ENCODE data around the gene CDK6.

CDK6 gene

DNA sequence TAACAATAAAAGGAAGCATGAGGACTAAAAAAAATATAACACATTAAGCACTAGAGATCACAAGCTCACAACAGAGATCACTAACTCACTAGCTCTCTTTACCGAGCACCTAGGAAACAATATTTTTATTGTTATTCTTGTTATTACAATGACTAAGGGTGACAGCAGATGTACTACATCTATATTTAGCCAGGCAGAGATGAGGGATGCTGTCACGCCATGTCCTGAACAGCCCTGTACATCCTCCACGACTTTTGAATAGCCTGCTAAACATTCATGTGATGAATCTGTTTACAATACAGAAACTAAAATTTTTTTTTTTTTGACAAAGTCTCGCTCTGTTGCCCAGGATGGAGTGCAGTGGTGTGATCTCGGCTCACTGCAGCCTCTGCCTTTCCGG lies 268.9 kb downstream of the CDK6 start:
- no peak for DNase-seq

DNA sequence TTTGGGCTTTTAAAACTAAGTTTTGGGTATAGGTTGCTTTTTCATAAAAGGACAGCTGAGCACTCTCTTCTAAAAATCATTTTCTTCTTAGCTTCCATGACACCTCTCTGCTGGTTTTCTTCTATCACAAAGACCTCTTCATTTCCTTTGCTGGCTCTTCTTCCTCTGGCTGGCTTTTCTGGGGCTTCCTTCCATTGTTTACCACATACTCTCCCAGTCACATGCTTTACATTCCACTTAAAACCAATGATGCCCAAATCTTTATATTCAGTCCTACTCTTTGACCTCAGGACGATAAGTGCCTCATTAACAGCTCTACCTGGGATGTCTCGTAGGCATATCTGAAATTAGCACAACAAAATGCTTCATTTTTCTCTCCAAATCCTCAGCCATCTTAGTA lies 273.0 kb downstream of the CDK6 start:
- DNase-seq = no peak

DNA sequence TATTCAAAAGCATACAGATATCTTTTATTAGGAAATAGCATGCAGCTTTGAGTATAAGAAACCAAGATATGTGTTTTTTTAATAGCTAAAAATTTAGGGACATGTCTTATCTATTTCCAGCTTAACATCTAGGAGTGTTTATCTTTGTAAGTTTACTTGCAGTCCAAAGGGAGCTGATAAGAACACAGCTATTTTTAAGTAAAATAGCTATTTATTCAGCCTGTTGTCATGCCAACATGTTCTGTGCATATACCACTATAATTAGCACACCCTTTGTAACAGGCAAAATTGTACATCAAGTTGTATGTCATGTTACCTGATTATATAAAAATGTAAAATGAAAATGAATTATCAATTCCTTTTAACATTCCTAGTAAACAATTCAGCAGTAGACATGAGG lies 275.8 kb downstream of the CDK6 start:
- no peak for DNase-seq

DNA sequence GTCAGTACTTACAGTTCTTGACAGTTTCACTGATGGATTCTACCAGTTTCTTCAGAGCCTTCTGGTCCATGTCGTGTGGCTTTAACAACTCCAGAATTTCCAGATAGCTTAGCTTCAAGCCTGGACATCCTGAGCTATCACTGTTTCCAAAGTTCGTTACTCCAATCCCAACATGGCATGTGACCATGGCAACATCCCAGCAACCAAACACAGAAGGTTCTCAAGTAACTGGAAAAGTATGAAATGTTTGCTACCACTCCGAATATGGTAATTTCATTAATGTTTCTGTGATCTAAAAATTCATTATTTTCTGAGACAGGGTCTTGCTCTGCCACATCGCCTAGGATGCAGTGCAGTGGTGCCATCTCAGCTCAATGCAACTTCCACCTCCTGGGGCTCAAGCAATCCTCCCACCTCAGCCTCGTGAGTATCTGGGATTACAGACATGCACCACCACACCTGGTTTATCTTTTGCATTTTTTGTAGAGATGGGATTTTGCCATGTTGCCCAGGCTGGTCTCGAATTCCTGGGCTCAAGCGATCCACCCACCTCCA lies 278.5 kb downstream of the CDK6 start:
- DNase-seq = no peak

DNA sequence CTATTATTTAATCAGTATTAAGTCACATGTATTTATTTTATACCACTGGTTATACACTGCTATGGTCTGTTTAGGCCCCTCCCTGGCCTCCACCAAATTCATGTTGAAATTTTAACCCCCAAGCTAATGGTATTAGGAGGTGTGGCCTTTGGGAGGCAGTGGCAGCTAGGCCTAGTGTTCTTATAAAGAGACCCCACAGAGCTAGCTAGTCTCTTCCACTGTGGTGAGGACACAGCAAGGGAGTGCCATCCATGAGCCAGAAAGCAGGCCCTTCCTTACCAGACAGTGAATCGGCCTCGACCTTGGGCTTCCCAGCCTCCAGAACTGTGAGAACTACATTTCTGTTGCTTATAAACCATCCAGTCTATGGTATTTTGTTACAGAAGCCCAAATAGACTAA lies 279.1 kb downstream of the CDK6 start:
- no peak for DNase-seq
